Stimulated activated CD8-positive, alpha-beta memory T cell treated with anti-CD3 and anti-CD28 coated beads, Interleukin-12 subunit alpha, Interleukin-12 subunit beta, amount 100 ng/mL, for 24 hours (primary cell): ENCODE results near the gene CTNNBL1.

Experiments used
- DNase-seq: peaks from one replicate; pipeline ENCODE4 v3.0.0-alpha.2; 2020; ENCODE audit errors: extremely low read depth

CTNNBL1 gene

DNA sequence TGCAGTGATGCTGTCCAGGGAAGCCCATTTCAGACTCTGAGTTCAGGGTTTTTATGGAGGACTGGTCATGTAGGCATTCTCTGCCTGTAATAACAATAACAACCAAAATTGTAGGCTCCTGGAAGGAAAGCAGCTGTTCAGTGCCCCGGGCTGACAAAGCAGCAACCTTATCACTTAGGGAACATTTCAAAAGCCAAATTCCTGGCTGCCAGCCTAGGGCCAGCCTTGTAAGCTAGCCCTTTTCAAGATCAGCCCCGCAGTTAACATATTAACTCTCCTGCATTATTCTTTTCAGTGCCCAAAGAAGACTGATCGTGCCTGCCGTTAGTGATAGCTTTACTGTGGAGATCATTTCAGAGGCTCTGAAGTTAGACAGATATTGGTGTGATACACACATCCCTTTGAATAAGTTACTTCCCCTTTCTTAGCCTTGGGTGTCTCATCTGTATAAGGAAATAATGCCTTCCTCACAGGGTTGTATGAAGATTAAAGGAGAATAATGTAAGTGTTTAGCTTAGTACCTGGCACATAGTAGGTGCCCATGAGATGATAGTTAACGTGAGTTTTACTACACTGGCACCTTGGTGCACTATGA, 44.1 kb downstream of the CTNNBL1 start:
- DNase-seq = no peak

DNA sequence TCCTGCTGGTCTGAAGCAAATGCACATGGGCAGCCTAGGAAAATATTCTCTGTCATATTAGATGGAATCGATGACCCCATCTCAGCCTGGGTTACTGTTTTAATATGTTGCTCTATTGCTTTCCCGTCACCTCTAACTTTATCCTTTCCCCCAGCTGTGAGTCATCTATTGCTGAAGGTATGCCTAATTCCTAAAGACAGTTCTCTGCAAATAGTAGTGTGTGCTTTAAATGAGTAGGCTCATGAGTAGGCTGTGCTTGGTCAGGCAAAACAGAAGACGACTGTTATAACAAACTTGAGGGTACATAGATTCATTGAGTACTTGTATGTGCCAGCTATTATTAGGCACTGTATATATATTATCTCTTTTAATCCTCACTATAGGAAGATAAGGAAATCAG, 47.2 kb downstream of the CTNNBL1 start:
- DNase-seq = no peak

DNA sequence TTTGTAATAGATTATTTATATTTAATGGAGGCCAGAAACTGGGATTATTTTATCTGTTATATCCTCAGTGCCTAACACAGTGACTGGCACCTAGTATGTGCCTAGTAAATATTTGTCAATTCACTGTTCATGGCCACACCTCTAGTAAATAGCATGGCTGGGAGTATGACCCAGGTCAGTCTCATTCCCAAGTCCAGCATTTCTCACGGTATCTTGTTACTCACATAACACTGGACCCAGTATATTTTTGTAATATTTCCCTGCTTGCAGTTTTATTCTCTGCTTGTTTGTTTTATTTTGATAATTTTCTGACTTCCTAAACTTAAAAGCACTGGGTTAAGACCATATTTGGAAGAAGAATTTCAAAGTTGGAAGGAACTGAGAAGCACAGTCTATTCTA, 47.7 kb downstream of the CTNNBL1 start:
- no peak for DNase-seq

DNA sequence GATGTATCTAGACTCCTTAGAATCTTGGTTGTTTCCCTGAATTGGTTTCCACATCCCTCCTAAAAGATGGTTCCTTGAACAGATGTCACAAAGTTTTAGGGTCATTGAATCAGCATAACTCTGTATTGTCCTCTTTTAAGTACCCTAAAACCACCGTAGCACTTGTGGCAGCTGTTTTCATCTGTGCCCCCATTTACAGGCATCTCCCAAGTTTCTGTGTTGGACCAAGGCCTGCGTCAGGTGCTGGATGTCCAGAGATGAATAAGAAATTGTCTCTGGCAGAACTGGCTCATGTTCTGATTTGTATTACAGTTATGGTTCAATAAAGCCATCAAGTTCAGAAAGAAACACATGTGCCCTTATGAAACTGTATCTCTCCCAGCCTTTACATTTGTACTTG, 48.3 kb downstream of the CTNNBL1 start:
- DNase-seq = no peak

DNA sequence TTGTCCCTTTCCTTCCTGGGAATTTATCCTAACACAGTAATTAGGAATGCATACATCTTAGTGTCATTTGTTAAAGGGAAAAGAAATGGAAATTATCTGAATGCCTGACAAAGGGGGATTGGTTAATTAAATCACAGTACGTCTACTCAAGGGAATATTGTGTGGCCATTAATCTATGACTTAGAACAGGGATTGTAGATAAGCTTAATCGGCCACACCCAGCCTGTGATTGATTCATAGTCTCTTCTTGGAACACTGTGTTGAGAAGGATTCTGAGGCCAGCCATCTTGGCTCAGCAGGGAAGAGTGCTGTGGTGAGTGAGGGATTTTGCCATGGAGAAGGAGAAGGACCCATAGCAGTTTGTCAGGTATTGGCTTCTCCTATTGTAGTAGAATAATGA, 50.5 kb downstream of the CTNNBL1 start:
- DNase-seq = no peak

DNA sequence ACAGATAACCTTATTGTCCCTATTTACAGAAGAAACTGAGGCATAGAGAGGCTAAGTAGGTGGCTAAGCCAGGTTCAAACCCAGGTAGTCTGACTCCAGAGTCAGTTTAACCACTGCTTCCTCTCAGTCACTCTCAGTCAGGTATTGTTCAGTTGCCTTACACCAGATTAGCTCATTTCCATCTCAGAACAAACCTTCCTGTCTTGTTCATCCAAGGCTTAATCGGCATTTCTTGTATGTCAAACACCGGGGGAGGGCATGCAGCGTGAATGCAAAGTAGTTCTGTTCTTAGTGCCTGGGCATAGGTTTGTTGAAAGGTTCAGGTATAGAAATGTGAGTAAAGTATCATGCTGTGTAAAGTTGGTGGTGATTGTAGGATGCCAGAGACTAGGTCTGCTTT, 51.7 kb downstream of the CTNNBL1 start:
- no peak for DNase-seq

- no peak for DNase-seq
Measured at GRCh38 chr20:37748015-37748414, 54.2 kb downstream of the CTNNBL1 start.

DNA sequence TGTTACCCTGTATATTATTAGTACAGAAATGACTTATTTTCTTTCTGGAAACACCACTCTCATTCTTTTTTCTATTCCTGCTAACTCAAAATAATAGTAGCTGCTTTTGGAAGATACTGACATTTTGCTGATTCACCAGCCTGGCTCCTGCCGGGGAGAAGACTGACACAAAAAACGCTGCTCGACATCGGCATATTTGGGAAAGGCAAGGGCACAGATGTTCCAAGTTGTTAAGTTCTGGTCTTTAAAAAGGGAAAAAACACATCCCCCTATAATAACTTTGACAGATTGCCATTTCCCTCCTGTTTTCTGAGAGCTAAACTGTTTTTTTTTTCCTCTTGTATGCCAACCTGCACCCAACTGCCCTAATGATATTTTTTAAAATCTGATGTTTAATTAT, 55.4 kb downstream of the CTNNBL1 start:
- no peak for DNase-seq

DNA sequence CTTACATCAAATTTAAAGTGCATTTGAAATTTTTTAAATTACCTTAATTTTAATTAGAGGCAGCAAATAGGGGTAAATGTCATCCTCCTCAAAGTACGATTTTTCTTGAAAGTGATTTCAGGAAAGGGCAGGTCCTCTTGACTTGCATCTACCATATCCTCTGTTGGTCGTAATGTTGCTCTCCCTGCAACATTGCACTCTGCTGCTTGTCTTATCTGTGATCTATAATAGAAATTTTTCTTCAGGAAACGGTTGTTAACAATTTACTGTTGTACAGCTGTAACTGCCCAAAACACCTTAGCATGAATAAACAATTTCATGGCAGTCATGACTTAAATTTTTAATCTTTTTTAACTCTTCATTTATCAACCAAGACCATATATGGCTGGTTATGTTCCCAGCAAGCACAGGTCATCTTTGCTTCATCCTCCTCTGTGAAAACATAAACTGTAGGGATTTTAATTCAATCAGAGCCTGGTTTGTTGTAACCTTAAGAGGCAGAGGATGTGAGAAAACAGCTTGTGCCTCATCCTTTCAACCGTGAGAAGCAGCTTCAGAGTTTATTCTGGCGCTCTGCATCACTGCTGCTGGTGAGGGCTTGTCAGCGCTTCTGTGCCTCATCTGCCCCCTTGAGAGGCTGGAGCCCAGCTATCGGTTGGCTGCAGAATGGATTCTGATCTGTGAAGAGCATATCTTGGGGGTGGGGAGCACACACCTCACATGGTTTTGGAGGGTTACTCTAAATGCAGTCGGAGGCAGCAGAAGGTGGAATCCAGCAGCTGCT, 56.0 kb downstream of the CTNNBL1 start:
- no peak for DNase-seq

DNA sequence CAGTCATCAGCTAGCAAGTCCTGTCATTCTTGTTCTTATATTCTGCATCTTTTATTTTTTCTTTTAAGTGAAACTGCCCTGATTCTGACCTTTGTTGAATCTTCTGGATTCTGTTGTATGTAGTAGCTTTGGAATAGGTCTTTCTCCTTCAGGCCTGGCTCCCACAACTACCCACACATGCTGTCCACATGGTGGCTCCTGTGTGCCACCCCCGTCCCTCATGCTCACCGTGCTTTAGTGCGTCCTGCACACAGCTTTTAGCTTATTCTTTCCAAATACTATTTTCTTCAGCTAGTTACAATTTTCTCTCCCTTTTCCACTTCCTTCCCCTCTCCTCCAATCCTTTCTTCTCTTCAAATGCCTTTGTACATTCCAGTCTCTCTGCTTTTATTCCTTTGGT, 61.8 kb downstream of the CTNNBL1 start:
- DNase-seq = no peak

GRCh38 chr20:37756234-37756633, 62.4 kb downstream of the CTNNBL1 start:
- DNase-seq = no peak

- no peak for DNase-seq
Measured at GRCh38 chr20:37757550-37757949, 63.7 kb downstream of the CTNNBL1 start.

DNA sequence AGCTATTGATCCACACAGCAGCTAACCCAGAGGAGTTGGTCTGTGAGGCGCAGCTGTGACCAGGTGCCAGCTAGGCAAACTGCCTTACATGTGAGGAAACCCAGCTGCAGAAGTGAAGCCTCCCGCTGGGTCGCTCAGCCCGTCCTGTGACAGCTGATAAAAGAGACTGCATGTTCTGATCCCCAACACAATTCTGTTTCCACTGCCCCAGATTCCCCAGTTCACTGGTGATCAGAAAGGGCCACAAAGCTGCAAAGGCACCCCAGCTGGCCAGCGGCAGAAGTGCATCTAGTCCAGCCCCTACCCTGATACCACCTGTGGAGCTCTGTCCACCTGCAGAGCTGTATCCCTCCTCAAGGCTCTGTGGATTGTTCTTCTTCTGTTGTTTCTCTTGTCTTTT, 64.5 kb downstream of the CTNNBL1 start:
- no peak for DNase-seq

DNA sequence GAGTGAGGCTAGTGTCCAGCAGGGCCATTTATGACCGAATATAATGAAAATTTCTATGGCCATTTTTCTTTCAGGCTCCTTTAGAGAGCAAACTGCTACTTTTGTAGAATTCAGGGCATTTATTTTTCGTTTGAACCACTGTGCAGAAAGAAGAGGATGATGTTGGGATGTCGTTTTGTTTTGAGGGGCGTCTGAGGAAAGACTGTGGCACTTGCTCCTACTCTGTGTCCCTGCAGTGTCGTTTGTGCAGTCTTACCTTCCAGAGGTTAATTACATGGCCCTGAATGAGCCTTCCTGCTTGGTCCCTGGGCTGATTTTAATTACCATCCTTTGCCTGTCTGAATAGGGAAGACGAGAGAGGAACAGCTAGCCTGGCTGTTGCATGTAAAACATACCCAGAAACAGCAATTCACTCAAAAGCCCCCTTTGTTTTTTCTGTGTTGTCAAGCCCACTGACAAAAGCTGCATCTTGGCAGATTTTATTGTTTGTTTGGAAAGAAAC, 65.3 kb downstream of the CTNNBL1 start:
- DNase-seq = no peak

- no peak for DNase-seq
Measured at GRCh38 chr20:37759761-37760209, 66.0 kb downstream of the CTNNBL1 start.

GRCh38 chr20:37760322-37760721, 66.5 kb downstream of the CTNNBL1 start:
- no peak for DNase-seq

- DNase-seq = no peak
Measured at GRCh38 chr20:37762716-37763485, 69.1 kb downstream of the CTNNBL1 start.

- no peak for DNase-seq
Measured at GRCh38 chr20:37764333-37764935, 70.6 kb downstream of the CTNNBL1 start.

- DNase-seq = no peak
Measured at GRCh38 chr20:37770908-37771307, 77.1 kb downstream of the CTNNBL1 start.

GRCh38 chr20:37773291-37773826, 79.5 kb downstream of the CTNNBL1 start:
- DNase-seq = no peak

DNA sequence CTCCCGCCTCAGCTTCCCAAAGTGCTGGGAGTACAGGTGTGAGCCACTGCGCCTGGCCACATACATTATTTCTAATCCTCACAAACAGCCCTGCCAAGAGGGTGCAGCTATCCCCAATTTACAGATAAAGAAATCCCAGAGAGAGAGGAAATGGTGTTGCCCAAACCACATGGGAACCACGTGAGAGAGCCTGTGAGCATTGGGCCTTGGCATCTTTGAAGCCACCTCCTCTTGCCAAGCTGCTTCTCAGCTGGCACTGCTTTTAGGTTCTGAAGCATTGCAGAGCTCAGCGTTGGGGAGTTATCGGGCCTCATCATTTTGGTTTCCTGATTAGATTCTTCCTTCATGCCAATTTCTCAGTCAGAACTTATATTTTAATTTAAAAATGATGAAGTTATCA, 80.3 kb downstream of the CTNNBL1 start:
- DNase-seq = no peak

- DNase-seq = no peak
Measured at GRCh38 chr20:37775200-37775599, 81.4 kb downstream of the CTNNBL1 start.
